T1000 (cell line): ENCODE data around the gene FBXW4.
"Not testable (repeated sequence)": the region's sequence is repeated elsewhere in the genome, so short reads cannot be mapped to it uniquely, and the experiment has no call there.

Experiments
- DNase-seq: peaks from one replicate; lab custom pipeline; 2025; ENCODE audit warnings: mixed read lengths; lab: John Stamatoyannopoulos, UW

FBXW4 gene

GRCh38 chr10:101653536-101653935 lies 41.4 kb downstream of the FBXW4 start:
- DNase-seq, result no peak

- DNase-seq, result no peak
These were observed 43.6 kb downstream of the FBXW4 start for GRCh38 chr10:101651336-101651735.

GRCh38 chr10:101650863-101651262 lies 44.1 kb downstream of the FBXW4 start:
- no peak for DNase-seq

GRCh38 chr10:101649525-101650085 lies 45.4 kb downstream of the FBXW4 start:
- DNase-seq, result no peak

GRCh38 chr10:101647255-101647654 lies 47.7 kb downstream of the FBXW4 start:
- DNase-seq, result no peak

- no peak for DNase-seq
These were observed 48.6 kb downstream of the FBXW4 start for GRCh38 chr10:101646364-101646763.

- DNase-seq, result no peak
These were observed 49.3 kb downstream of the FBXW4 start for GRCh38 chr10:101645659-101646058.

- no peak for DNase-seq
These were observed 51.0 kb downstream of the FBXW4 start for GRCh38 chr10:101644002-101644401.

GRCh38 chr10:101643546-101643945 lies 51.4 kb downstream of the FBXW4 start:
- no peak for DNase-seq

GRCh38 chr10:101639141-101639900 lies 55.6 kb downstream of the FBXW4 start:
- no peak for DNase-seq

GRCh38 chr10:101633510-101633909 lies 61.5 kb downstream of the FBXW4 start:
- not testable (repeated sequence) for DNase-seq

- no peak for DNase-seq
These were observed 63.0 kb downstream of the FBXW4 start for GRCh38 chr10:101631821-101632475.

- no peak for DNase-seq
These were observed 64.4 kb downstream of the FBXW4 start for GRCh38 chr10:101630633-101630920.

- no peak for DNase-seq
These were observed 64.9 kb downstream of the FBXW4 start for GRCh38 chr10:101629837-101630632.

GRCh38 chr10:101625821-101626412 lies 69.1 kb downstream of the FBXW4 start:
- DNase-seq, result no peak

GRCh38 chr10:101624526-101625102 lies 70.4 kb downstream of the FBXW4 start:
- no peak for DNase-seq

GRCh38 chr10:101623528-101623927 lies 71.4 kb downstream of the FBXW4 start:
- DNase-seq, result no peak

- DNase-seq, result no peak
These were observed 75.0 kb downstream of the FBXW4 start for GRCh38 chr10:101619983-101620382.

- DNase-seq, result no peak
These were observed 76.1 kb downstream of the FBXW4 start for GRCh38 chr10:101618871-101619270.

GRCh38 chr10:101617824-101618568 lies 77.0 kb downstream of the FBXW4 start:
- no peak for DNase-seq
